HG02610 (cell line): ENCODE data around the gene TAB3.

Experiments
- ATAC-seq: cut with Tn5 transposase; IDR thresholded peaks from one replicate; pipeline ENCODE4 v1.9.1; 2021; ENCODE audit warnings: mild to moderate bottlenecking, moderate library complexity; ENCODE audit not compliant: unreplicated experiment

TAB3 gene

GRCh38 chrX:30889147-30890140 lies at the start of gene TAB3:
Gene TAB3, minus strand, starts transcription at chrX:30889254. Its CDS starts 29,666 bp downstream, at chrX:30859588.
- peak; percentile 97 for ATAC-seq

- no peak for ATAC-seq
These were observed 49.2 kb upstream of the TAB3 start for GRCh38 chrX:30938295-30938694.

GRCh38 chrX:30935985-30936384 lies 46.9 kb upstream of the TAB3 start:
- no peak for ATAC-seq

- no peak for ATAC-seq
These were observed 42.9 kb upstream of the TAB3 start for GRCh38 chrX:30931920-30932319.

GRCh38 chrX:30930679-30931078 lies 41.6 kb upstream of the TAB3 start:
- no peak for ATAC-seq

- no peak for ATAC-seq
These were observed 41.1 kb upstream of the TAB3 start for GRCh38 chrX:30930143-30930542.

GRCh38 chrX:30920271-30920670 lies 31.2 kb upstream of the TAB3 start:
- no peak for ATAC-seq

- ATAC-seq: no peak
These were observed 29.4 kb upstream of the TAB3 start for GRCh38 chrX:30918480-30918879.

GRCh38 chrX:30913492-30913891 lies 24.4 kb upstream of the TAB3 start:
- ATAC-seq: no peak

GRCh38 chrX:30910124-30910860 lies 21.2 kb upstream of the TAB3 start:
- ATAC-seq: no peak

GRCh38 chrX:30906726-30907125 lies 17.7 kb upstream of the TAB3 start:
- no peak for ATAC-seq

- no peak for ATAC-seq
These were observed 16.3 kb upstream of the TAB3 start for GRCh38 chrX:30905321-30905720.

- ATAC-seq: no peak
These were observed 15.6 kb upstream of the TAB3 start for GRCh38 chrX:30904632-30905031.

GRCh38 chrX:30904186-30904585 lies 15.1 kb upstream of the TAB3 start:
- no peak for ATAC-seq

GRCh38 chrX:30900227-30900626 lies 11.2 kb upstream of the TAB3 start:
- peak; percentile 54 for ATAC-seq

GRCh38 chrX:30898886-30899285 lies 9.8 kb upstream of the TAB3 start:
- ATAC-seq: no peak

GRCh38 chrX:30895370-30895769 lies 6.3 kb upstream of the TAB3 start:
- no peak for ATAC-seq

- ATAC-seq: no peak
These were observed 4.2 kb upstream of the TAB3 start for GRCh38 chrX:30893206-30893605.

GRCh38 chrX:30892591-30892990 lies 3.5 kb upstream of the TAB3 start:
- ATAC-seq: no peak

GRCh38 chrX:30888526-30889146 lies 418 bp downstream of the TAB3 start:
- ATAC-seq: peak; percentile 27

GRCh38 chrX:30887721-30888120 lies 1.3 kb downstream of the TAB3 start:
- ATAC-seq: no peak
